Measurements from ENCODE around the gene ABLIM3.

The ABLIM3 gene

GRCh38 chr5:149154650-149155049 is 13.4 kb downstream of the ABLIM3 start:
- no peak overlapping the region for H3K9ac ChIP-seq (ENCODE audit: low read depth, low read length, poor library complexity, severe bottlenecking)
- no peaks in the 10 kb centered on the region for H3K79me2 ChIP-seq (ENCODE audit: insufficient read depth, low read length)
- H3K4me3 ChIP-seq (ENCODE audit: low read length, poor library complexity, severe bottlenecking) = no peak overlapping the region
- TF ChIP-seq EZH2phosphoT487 (IDR thresholded peaks at IDR 0.05; ENCODE audit: borderline replicate concordance) (no peak), CTCF (conservative IDR thresholded peaks at IDR 0.05; ENCODE audit: low read length) (no peak)
- H2AFZ ChIP-seq (ENCODE audit: low read length) = no peak overlapping the region
- no peak overlapping the region for H3K4me2 ChIP-seq (ENCODE audit: low read depth, low read length, poor library complexity, severe bottlenecking)
- H3K4me1 ChIP-seq (ENCODE audit: insufficient read depth, low read length, poor library complexity, severe bottlenecking) = no peaks in the 10 kb centered on the region
- no peaks in the 10 kb centered on the region for H4K20me1 ChIP-seq (ENCODE audit: insufficient read depth, low read length, poor library complexity, severe bottlenecking)
- H3K9me3 ChIP-seq (ENCODE audit: insufficient read depth, low read depth, low read length) = no peaks in the 10 kb centered on the region
- H3K27me3 ChIP-seq (ENCODE audit: insufficient read depth, low read length, poor library complexity, severe bottlenecking) = no peaks in the 10 kb centered on the region
- H3K36me3 ChIP-seq (ENCODE audit: insufficient read depth, low read length) = no peaks in the 10 kb centered on the region
- H3K9me2 ChIP-seq (replicated peaks; ENCODE audit: low read depth, low read length) = no peaks in the 10 kb centered on the region
- no peaks in the 10 kb centered on the region for H3F3A ChIP-seq (ENCODE audit: low read depth)

GRCh38 chr5:149156435-149157083 is 15.3 kb downstream of the ABLIM3 start:
- Histone ChIP-seq H3K4me1 (ENCODE audit: insufficient read depth, low read length, poor library complexity, severe bottlenecking) (no peaks in the 10 kb centered on the region), H3K4me2 (ENCODE audit: low read depth, low read length, poor library complexity, severe bottlenecking) (no peak overlapping the region), H3K4me3 (ENCODE audit: low read length, poor library complexity, severe bottlenecking) (no peak overlapping the region), H3K9ac (ENCODE audit: low read depth, low read length, poor library complexity, severe bottlenecking) (no peak overlapping the region), H2AFZ (ENCODE audit: low read length) (no peak overlapping the region), H3K79me2 (ENCODE audit: insufficient read depth, low read length) (no peaks in the 10 kb centered on the region), H3K9me2 (replicated peaks; ENCODE audit: low read depth, low read length) (no peaks in the 10 kb centered on the region), H3K9me3 (ENCODE audit: insufficient read depth, low read depth, low read length) (no peaks in the 10 kb centered on the region), H4K20me1 (ENCODE audit: insufficient read depth, low read length, poor library complexity, severe bottlenecking) (no peaks in the 10 kb centered on the region), H3F3A (ENCODE audit: low read depth) (no peaks in the 10 kb centered on the region), H3K27me3 (ENCODE audit: insufficient read depth, low read length, poor library complexity, severe bottlenecking) (no peaks in the 10 kb centered on the region), H3K36me3 (ENCODE audit: insufficient read depth, low read length) (no peaks in the 10 kb centered on the region)
- TF ChIP-seq EZH2phosphoT487 (IDR thresholded peaks at IDR 0.05; ENCODE audit: borderline replicate concordance) (no peak), CTCF (conservative IDR thresholded peaks at IDR 0.05; ENCODE audit: low read length) (no peak)

- TF ChIP-seq EZH2phosphoT487 (IDR thresholded peaks at IDR 0.05; ENCODE audit: borderline replicate concordance) (no peak), CTCF (conservative IDR thresholded peaks at IDR 0.05; ENCODE audit: low read length) (no peak)
- Histone ChIP-seq H3K79me2 (ENCODE audit: insufficient read depth, low read length) (no peaks in the 10 kb centered on the region), H3K9me2 (replicated peaks; ENCODE audit: low read depth, low read length) (no peaks in the 10 kb centered on the region), H3K27me3 (ENCODE audit: insufficient read depth, low read length, poor library complexity, severe bottlenecking) (no peaks in the 10 kb centered on the region), H3K9me3 (ENCODE audit: insufficient read depth, low read depth, low read length) (no peaks in the 10 kb centered on the region), H2AFZ (ENCODE audit: low read length) (no peak overlapping the region), H3K4me2 (ENCODE audit: low read depth, low read length, poor library complexity, severe bottlenecking) (no peak overlapping the region), H3F3A (ENCODE audit: low read depth) (no peaks in the 10 kb centered on the region), H3K9ac (ENCODE audit: low read depth, low read length, poor library complexity, severe bottlenecking) (no peak overlapping the region), H3K4me1 (ENCODE audit: insufficient read depth, low read length, poor library complexity, severe bottlenecking) (no peaks in the 10 kb centered on the region), H3K4me3 (ENCODE audit: low read length, poor library complexity, severe bottlenecking) (no peak overlapping the region), H3K36me3 (ENCODE audit: insufficient read depth, low read length) (no peaks in the 10 kb centered on the region), H4K20me1 (ENCODE audit: insufficient read depth, low read length, poor library complexity, severe bottlenecking) (no peaks in the 10 kb centered on the region)
These were observed 16.0 kb downstream of the ABLIM3 start for GRCh38 chr5:149157330-149157729.
